NCI-H1105 treated with DMSO at 0.1 percent for 48 hours (cell line): ENCODE results near the gene UNC13C.

Source experiments
- DNase-seq: peaks from one replicate; lab custom pipeline; 2025; lab: John Stamatoyannopoulos, UW

Gene UNC13C

DNA sequence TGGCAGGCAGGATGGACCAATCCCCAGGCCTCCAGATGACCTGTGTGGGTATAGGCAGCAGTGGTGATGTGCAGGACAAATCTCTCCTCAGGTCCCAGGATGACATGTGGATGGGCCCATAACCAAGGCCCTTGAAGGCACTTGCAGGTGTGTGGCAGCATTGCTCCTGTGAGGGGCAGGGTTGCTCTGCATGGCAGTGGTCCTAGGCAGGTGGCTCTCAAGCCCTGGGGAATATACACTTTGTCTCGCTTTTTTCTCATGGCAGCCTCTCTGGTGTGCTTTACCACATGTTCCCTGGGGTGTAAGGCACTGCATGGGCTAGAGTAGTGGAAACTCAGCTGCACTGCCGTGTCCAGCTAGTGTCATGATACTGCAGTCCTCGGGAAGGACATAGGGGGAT is 503.6 kb downstream of the UNC13C start:
- no peak for DNase-seq

DNA sequence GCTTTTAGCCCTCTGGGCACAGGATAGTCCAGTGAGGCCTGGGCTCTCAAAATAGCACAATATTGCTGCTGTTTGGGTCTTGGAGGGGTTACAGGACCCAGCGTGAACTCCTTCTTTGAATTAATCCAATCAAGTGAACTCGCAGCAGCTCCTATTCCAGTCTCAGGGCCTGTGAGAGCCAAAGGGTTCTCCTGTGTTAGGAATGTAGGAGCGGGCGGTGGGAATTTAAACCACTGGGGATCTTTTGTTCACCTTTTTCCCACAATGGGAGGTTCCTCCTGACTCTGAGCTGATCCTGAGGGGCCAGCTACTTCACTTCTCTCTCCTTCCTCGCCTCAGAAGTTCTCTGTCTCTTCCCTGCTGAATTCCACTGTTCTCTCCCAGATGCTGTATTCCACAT is 504.0 kb downstream of the UNC13C start:
- DNase-seq = no peak

DNA sequence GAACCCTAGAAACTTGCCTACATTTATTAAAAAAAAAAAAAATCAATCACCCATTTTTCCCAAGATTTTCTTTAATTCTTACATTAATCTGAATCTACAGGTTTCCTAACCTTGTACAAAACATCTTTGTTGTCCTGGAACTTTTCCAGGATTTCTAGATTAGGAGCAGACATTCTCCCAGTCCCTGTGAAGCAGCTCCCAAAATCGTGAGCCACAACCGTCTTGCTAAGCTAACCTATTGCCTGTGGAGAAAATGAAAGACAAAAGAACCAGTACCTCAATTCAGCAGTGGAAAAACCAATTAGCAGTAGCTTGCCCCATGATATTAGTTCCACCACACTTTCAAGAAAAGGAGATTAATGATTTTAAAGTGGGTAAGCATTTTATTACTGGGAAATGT is 522.1 kb downstream of the UNC13C start:
- no peak for DNase-seq

DNA sequence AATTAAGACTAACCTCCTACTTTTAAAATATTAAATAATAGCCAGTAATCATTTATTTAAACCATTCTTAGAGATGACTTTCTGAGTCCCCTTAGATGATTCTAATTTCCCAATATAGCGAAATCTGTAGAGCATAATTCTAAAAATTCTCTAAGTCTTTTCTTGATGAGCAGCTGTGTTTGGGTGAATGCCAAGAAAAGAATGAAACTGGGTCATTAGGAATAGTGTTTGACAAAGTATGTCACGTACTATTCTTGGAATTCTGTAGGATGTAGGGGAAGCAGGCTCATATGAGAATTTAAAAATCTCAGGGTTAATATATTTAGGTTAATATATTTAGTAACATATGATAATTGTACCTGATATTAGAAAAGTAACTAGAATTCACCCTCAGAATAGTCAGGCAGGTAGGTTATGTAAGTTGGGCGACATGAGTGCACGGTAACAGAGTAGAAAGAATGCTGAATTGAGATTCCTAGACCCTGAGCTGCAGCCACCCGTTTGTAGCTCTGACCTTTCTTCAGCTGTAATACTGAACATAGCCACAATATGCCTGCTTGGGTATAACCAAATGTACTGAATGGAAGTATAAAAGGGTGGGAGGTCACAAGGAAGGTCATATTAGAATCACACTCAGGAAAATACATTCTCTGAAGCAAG is 524.3 kb downstream of the UNC13C start:
- DNase-seq = no peak

DNA sequence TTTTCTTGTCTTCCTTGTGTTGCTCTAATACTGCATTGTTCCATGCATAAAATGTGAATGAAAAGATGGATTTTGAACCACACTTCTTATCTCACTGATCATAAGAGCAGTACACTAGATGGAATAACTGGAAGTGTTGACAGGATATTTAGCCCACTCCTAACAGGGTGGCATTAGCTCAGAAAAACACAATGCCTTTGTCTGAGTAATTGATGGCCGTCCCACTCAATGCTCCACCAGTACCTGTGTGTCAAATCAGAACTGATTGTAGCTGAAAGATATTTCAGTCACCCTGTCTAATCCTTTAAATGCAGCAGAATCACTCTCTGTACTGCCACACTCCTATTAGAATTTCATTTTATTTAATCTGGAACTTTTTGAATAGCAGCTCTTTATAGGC is 526.5 kb downstream of the UNC13C start:
- DNase-seq = no peak

DNA sequence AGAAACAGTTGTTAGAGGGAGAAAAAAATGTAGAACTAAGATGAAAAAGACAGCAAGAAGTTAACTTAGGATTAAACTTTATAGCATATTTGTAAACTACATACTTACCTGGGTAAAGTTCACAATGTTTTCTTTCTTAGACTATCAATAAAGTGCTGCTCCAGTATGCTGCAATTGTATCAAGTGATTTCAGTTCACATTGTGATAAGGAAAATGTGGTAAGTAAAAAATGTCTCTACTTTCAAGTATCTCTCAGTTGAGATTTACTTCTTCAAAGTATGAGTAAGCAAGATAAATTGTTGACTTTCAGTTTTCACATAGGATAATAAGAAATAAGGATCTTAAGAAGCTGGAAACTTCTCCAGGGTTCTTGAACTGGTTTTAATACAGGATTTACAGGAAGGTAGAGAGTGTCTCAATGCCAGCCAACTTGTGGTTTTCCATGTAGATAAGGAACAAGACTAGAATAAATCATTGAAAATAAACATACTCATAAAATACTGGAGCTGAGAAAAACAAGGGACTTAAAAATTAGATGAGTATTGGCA is 528.8 kb downstream of the UNC13C start:
- no peak for DNase-seq

DNA sequence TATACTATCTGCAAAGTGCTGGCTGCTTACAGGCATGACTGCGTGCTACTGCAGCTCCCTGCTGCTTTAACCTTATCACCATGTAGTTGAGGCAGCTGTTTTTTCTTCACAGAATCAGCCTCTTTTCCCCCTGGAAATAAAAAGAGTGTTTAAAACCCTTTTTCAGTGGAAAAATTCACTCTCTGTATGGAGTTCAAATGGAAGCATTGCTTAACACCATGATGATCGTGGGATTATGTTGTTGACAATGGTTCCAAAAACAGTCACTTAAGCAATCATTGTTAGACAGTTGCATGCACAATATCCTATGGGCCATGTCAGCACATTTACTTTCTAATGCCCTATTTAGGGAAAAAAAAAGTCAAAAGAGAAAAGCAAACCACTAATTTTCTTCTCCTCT is 536.4 kb downstream of the UNC13C start:
- no peak for DNase-seq

DNA sequence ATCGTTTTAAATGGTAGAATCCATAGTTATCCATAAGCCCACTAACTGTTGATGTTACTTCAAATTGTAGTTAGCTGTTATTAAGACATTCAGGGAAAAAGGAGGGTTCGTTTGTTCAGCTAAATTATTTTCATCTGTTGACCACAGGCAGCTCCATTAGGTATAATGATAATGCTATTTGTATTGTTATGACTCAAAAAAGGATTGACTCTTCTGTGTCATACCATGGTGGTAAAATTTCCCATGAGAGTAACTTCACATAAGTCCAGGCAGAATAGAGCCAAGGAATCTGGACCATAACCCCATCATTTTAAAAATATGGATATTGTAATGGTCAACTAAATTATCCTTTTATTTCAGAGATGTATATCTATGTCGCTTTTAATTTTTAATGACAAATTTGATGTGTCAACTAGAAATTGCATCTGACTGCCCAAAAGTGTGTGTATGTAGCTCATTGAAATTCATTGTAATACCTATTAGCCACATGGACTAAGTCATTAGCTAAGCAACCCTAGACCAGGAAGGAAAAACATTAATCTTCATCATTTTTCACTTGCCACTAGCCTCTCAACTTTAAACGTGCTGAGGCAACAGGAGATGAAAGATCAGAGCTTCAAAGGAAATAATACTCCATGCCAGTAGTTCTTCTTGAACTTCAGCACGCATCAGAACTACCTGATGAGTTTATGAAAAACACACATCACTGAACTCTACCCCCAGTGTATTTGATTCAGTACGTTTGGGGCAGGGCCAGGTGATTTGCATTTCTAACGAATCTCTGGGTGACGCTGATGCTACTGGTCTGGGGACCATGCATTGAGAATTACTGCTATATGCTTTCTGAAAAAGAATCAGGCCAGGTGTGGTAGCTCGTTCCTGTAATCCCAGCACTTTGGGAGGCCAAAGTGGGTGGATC is 537.7 kb downstream of the UNC13C start:
- DNase-seq = no peak

DNA sequence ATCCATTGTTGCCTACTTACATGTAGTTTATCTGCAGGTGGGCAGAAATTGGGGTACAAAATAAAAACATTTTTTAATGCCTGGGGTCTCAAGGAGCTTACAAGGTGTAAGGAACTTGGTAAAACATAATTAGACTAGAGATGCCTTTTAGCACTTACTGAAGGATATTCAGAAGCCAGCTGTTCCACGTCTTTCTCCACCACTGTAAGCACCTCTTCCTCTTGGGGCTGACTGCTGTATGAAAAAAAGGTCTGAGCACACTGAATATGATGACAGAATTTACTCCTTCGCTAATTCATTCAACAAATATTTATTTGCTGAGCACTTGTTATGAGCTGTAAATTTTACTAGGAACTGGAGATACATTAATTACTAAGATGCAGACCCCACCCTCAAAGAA is 539.1 kb downstream of the UNC13C start:
- no peak for DNase-seq

DNA sequence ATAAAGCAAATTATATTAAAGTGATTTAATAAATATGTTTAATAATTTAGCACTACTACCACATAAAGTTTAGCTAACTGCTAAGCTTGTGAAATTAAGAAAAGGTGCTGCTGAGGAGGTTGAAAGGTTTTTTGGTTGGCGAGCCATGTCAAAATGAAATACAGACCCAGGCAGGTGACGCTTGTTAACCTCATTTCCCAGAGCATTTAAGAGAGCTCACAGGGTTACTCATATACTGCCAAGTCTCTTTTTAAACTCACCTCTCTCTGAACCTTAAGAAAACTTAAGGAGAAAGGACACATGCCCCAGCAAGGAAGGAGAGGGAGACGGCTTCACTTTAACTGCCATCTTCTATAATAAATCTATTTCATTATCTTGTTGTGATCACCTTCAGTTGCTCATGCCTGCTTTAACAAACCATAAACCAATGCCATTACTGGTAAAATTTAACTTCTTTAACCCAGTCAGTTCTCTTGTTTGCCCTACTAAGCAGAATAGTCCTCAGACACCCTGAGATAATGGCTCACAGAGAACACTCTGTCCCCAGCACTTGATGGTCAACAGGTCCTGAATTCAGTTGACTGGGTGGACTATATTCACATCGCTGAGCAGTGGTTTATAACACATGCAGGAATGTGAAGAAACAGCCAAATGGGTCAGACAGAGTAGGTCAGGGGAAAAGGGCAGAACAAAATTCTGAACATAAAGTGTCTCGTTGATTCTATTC is 540.1 kb downstream of the UNC13C start:
- DNase-seq = no peak

DNA sequence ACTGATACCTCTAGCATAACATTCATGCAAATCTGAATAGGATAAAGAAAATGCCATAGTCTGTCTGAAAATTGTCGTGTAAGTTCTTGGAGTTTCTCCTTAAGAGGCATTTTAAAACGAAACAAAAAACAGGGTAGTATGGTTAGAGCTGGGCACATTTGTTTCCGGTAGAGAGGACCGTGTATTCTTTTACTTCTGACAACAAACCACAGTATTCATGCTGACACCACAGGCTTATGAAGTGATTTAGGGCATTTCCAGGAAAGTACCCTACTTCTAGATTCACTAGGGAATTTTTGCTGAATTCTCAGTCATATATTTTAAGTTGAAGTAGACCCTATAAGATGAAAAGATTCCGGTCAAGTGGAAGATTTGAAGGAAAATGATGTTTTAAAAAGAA is 541.3 kb downstream of the UNC13C start:
- no peak for DNase-seq

DNA sequence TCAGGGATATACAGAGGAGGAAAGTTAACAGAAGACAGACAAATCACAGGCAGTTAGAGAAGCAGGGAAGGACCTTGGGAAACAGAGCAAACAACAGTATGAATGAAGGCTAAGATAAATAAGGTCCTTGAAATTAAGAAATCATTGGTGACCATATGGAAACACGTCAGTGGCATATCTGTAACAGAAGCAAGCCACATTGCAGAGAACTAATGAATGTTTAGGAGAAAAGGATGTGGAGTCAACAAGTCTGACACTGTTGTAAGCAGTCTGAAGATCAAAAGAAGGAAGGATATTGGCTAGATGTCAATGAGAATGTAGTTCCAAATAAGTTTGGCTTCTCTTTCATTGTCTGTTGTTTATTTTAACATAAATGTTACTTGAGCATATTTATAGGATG is 542.4 kb downstream of the UNC13C start:
- no peak for DNase-seq

DNA sequence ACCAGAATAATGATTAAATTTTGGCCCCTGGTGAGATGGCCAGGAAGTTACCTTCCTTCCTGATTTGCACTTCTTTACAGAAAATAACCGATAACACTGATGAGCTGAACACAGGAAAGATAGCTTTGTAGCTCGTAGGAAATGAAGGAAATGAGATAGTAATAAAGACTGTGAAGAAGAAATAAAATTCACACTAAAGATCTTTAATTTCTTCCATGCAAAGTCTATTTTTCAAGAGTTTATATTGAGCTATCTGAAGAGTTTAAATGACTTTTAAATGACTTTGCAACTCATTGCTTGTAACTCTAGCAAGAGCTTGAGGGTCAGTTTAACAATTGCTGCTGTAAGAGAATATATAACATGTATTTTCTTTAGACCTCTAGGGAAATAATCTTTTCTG is 543.0 kb downstream of the UNC13C start:
- no peak for DNase-seq

DNA sequence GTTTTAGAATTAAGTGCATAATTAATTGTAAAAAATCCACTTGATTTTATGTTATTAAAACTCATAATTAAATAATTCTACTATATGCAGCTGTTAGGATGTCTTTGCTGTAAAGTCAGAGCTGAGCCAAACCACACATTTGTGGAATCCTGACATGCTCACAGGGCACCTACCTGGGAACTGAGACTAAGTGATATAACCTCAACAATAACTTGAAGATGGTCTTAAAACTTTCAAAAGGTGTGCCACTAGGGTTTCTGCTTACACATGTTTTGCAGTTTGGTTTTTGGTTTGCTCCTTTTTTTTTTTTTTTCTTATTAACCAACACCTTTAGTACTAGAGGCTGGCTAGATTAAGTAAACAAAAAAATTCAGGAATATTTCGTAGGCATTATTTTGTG is 549.8 kb downstream of the UNC13C start:
- DNase-seq = no peak

DNA sequence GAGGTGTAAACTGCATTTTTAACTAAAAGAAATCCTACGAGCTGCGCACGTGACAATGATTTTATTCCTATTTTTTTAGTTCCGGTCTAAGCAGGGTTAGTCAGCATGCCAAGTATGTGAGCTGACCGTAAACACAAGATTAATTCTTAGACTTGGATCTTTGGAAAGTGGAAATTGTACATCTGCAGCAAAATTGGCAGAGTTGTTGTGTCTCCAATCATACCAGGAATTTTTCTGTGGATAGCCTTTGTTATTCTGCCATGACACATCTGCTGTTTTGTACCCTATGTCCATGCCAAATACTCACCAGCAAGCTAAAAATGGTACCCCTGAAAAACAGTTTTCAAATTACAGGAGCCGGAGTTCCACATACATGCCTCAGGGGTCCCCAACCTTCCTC is 562.5 kb downstream of the UNC13C start:
- no peak for DNase-seq

DNA sequence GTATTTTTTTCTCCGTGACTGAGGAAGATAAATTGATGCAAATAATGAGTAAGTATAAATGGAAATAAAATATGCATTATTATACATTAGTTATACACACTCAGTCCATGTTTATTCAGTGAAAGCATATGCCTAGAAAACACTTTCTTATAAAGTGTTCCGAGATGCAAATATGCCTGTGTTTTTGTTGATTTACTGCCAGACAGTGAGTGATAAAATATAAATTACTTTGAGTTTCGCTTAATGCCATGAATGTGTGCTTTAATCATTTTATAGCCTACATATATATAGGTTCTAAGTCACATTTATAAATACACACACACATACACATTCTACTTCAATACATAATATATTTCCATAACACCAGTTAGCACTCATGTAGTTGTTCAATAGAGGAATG is 569.2 kb downstream of the UNC13C start:
- DNase-seq = no peak

DNA sequence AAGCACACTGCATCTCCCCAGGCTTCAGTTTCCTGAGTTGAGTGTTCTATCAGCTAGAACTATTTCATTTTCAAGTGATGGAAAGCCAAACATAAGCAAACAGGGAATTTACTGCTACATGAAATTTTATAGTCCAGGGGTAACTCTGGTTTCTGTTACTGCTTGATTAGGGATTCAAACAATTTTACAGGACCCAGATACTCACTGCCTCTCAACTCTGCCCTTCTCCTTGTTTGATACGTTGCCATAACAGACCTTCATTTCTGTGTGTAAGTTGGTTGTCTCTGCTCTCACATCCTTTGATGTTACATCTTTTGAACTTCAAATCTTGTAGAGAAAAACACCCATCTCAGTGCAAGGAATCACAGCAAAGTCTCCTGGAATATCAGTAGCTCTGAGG is 572.7 kb downstream of the UNC13C start:
- no peak for DNase-seq

DNA sequence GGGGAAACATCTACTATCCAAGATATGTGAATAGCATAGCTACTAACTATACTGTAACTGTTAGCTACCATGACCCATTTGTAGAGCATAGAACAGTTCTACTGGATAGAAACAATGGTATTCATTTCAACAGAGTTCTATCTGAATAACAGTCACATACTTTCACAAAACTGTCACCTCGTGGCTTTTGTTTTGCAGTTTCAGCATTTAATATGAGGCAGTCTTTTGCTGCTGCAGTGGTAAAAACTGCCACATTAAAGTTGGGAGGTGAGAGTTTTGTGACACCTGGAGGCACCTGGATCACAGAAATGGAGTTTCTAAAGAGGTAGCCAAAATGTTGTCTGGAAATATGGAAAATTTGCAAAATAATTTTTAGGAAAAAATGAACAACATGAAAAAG is 578.0 kb downstream of the UNC13C start:
- no peak for DNase-seq

DNA sequence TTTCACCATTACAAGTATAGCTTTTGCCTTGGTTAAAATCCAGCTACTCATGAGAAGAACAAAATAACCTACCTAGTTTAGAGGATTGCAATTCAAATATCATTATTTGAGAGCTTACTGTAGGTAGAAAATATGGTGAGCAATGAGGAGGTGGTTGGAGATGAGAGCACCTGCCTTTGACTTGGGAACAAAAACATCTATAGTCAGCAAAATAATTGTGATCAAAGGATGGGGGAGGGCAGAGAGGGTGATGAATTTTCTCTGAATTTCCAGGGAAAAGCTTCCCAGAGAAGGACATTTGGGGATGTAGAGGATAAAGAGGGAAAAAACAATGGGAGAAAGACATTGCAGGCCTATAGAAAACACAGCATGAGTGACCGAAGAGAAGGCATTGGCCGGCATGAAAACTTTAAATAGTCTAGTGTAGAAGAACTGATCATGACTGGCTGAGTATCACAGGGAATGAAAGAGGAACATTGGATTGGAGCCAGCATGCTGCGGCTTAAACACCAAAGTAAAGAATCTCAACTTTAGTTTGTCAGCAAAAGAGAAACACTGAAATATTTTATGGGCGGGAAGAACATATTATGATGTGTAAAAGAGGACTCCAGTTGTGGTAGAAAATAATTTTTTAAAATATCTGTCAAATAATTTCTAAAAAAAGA is 581.3 kb downstream of the UNC13C start:
- no peak for DNase-seq

DNA sequence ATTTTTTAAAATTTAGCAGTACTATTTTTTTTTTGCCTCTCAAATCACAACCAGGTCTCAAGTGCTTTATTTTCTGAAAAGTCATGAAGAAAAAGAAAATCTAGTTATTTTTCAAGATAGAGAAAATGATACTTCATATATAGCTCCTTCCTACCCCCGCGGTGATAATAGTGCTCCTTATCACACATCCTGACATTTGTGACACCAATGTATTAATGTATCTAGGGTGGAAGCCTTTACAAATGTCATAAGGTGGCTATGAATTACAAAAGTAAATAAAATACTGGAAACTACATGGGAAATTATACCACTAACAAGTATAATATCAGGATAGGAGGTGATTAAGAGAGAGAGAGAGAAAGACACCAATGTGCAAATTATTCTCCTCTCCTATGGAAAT is 582.2 kb downstream of the UNC13C start:
- DNase-seq = no peak

DNA sequence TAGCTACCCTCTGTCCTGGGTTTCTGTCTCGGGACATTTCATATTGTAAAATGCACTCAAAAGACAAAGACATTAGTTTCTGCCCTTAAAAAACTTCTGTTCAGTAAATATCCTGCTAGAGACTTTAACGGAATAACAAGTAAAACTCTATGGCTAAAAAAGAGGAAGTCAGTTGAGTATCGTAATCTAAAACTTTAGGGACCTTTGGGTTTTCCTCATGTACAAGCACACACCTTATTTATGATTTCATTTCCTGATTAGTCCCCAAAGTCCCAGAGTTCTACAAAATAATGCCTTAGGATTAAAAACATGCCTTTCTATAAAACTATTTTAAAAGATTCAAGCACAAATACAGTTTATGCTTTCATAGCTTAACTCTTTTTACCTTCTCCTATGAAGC is 585.9 kb downstream of the UNC13C start:
- DNase-seq = no peak

DNA sequence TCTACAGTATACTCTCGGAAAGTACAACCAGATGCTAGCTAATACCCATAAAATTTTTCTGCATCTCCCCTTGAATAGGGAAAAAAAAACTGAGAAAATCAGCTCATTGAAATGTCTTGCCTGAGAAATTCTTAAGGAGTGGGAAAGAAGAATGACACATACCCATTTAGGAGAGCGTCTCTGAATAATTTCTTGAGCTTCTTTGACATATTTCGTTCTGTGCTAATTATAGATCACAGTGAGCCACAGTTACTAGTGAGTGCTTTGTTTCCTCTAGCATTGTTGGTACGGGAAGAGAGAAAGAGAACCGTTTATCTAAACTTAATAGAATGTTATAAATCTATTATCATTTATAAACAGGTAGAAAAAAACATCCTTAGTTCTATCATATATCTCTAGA is 588.4 kb downstream of the UNC13C start:
- no peak for DNase-seq
